NB4 (cell line): Measurements from ENCODE around the gene GSTO2.

ENCODE experiments used
- CTCF ChIP-seq: IDR thresholded peaks from one replicate; pipeline ENCODE4 v1.5.1; 2012; ENCODE audit warnings: low read depth, low read length
- MAX ChIP-seq: IDR thresholded peaks from 2 replicates; pipeline ENCODE4 v1.6.1; 2011; ENCODE audit warnings: low read depth, low read length

- TF ChIP-seq CTCF: no peak
- TF ChIP-seq MAX: no peak
Measured at GRCh38 chr10:104311184-104311720, 42.3 kb downstream of the GSTO2 start.
